Hepatocyte (in vitro differentiated cells): ENCODE results near the gene STRA8. TPM values are rescaled to one million over a fixed set of nuclear protein-coding genes. Genes with fewer than 3 reads are reported as not detected.

Experiments
- DNase-seq: peaks from one replicate; pipeline ENCODE4 v3.0.0-alpha.2; 2016; ENCODE audit warnings: low spot score
- H2AFZ ChIP-seq: fragments of 200-600 bp; sonication (generic); 2 replicates; pipeline ENCODE4 v1.6.0; 2016; ENCODE audit warnings: antibody characterized with exemption, mild to moderate bottlenecking
- H3K27ac ChIP-seq: fragments of 200-600 bp; sonication (generic); 2 replicates; pipeline ENCODE4 v1.5.1; 2016; ENCODE audit warnings: mild to moderate bottlenecking
- H3K27me3 ChIP-seq: fragments of 200-600 bp; sonication (generic); 2 replicates; pipeline ENCODE4 v1.6.1; 2016
- H3K36me3 ChIP-seq: fragments of 200-600 bp; sonication (generic); replicated peaks from 2 replicates; pipeline ENCODE4 v1.5.1; 2016; ENCODE audit warnings: low read depth; ENCODE audit not compliant: insufficient read depth
- H3K4me1 ChIP-seq: fragments of 200-600 bp; sonication (generic); 2 replicates; pipeline ENCODE4 v1.5.1; 2016; ENCODE audit warnings: mild to moderate bottlenecking, moderate library complexity; ENCODE audit not compliant: insufficient read depth
- H3K4me2 ChIP-seq: fragments of 200-600 bp; sonication (generic); 2 replicates; pipeline ENCODE4 v1.6.0; 2016
- H3K4me3 ChIP-seq: fragments of 200-600 bp; sonication (generic); 2 replicates; pipeline ENCODE4 v1.5.1; 2016; ENCODE audit warnings: mild to moderate bottlenecking
- H3K79me2 ChIP-seq: fragments of 200-600 bp; sonication (generic); 2 replicates; pipeline ENCODE4 v1.6.0; 2017; ENCODE audit warnings: mild to moderate bottlenecking
- H3K9me2 ChIP-seq: fragments of 200-600 bp; sonication (generic); replicated peaks from 2 replicates; pipeline ENCODE4 v1.6.0; 2017; ENCODE audit warnings: mild to moderate bottlenecking; ENCODE audit not compliant: insufficient read depth
- H3K9me3 ChIP-seq: fragments of 200-600 bp; sonication (generic); 2 replicates; pipeline ENCODE4 v1.5.1; 2016; ENCODE audit warnings: low read depth, mild to moderate bottlenecking
- H4K20me1 ChIP-seq: fragments of 200-600 bp; sonication (generic); 2 replicates; pipeline ENCODE4 v1.6.0; 2016; ENCODE audit warnings: mild to moderate bottlenecking; ENCODE audit not compliant: insufficient read depth, poor library complexity, severe bottlenecking
- CTCF ChIP-seq: fragments of 200-600 bp; sonication (generic); IDR thresholded peaks from 2 replicates; pipeline ENCODE4 v1.5.1; 2016; ENCODE audit warnings: antibody characterized with exemption, mild to moderate bottlenecking; ENCODE audit not compliant: poor library complexity
- EZH2 ChIP-seq: fragments of 200-600 bp; sonication (generic); IDR thresholded peaks from 2 replicates; pipeline ENCODE4 v1.6.1; 2016; ENCODE audit warnings: antibody characterized with exemption, mild to moderate bottlenecking, borderline replicate concordance
- EZH2phosphoT487 ChIP-seq: fragments of 200-600 bp; sonication (generic); IDR thresholded peaks from one replicate; pipeline ENCODE4 v1.6.1; 2018; ENCODE audit warnings: antibody characterized with exemption, mild to moderate bottlenecking, low read depth, moderate library complexity; ENCODE audit not compliant: unreplicated experiment, severe bottlenecking
- WGBS: methylation state at CpG from one replicate; pipeline ENCODE4 v1.1.6; 2016; ENCODE audit warnings: low lambda C conversion rate; ENCODE audit errors: missing lambda C conversion rate; 5-methylcytosine and 5-hydroxymethylcytosine counted together
- polyA plus RNA-seq: library from polyadenylated mRNA; unstranded; fragments of >200 nt; fragmentation: Nextera tagmentation; extraction: Ambion mirVana; gene quantifications from 2 replicates; pipeline ENCODE4 v1.2.1, GENCODE V29; 2016
- total RNA-seq: library from RNA; depleted of rRNA; stranded (reverse); fragments of >200 nt; gene quantifications from 2 replicates; pipeline ENCODE4 v1.2.3, GENCODE V29; 2014

The STRA8 gene
- total and polyA plus RNA-seq, 2 experiments from 2014 or later: not detected

DNA sequence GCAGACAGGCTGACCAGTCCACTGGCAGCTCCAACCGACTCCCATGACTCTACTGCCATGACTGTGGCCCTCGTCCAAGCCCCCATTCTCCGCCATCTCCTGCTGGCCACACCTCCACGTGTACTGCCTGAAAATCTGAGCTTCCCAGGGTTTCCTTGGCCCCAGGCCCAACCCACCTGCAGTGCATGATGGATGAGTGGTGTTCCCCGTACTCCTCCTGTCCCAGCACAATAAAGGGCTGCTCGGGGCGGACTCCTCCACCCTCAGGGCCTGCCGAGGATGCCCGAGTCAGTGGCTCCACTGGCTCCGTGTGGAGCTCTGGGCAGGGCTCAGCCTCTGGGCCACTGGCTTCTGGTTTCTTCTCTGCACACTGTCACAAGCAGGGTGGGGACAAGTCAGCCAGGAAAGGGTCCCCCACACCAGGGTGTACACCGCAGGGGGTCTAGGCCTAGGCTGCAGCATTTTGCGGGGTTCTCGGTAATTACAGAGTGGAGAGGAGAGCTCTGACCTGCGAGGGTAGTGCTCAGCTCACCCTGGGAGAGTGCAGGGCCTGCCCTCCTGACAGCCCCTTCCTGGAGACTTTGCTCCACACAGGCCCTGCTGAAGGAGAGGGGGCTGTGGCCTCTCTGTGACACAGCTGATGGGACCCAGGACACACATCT lies 37.5 kb upstream of the STRA8 start:
- Histone ChIP-seq H4K20me1 (no peaks in the 10 kb centered on the region), H3K27me3 (no peaks in the 10 kb centered on the region), H2AFZ (no peak overlapping the region), H3K9me2 (no peaks in the 10 kb centered on the region), H3K4me1 (no peaks in the 10 kb centered on the region), H3K36me3 (no peaks in the 10 kb centered on the region), H3K4me2 (no peak overlapping the region), H3K27ac (no peak overlapping the region), H3K4me3 (no peak overlapping the region), H3K79me2 (no peaks in the 10 kb centered on the region), H3K9me3 (no peaks in the 10 kb centered on the region)
- 95% methylated on average over 14 of the region's 14 CpGs for WGBS
- DNase-seq: no peak
- TF ChIP-seq EZH2phosphoT487 (no peak), CTCF (no peak), EZH2 (no peak)

DNA sequence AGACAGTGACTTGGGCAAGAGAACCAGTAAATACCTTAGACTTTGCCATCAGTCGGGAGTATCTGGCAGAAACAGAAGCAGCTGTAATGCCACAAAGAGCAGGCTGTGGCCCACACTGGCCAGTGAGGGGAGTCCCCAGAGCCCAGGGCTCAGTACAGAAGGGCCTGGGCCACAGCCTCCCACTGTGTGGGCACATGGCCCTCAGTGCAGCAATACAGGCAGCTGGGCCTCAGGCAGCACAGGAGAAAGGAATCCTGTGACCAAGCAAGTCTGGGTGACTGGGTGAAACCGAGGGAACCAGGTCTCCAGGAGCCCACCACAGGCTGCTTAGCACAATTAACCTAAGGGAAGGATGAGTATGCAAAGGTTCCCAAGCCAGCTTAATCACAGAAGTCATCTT lies 36.3 kb upstream of the STRA8 start:
- no peaks in the 10 kb centered on the region for H3K9me2 ChIP-seq
- H2AFZ ChIP-seq: no peak overlapping the region
- no peak for DNase-seq
- 94% methylated on average over 2 of the region's 2 CpGs for WGBS
- H3K4me2 ChIP-seq: no peak overlapping the region
- H3K27me3 ChIP-seq: no peaks in the 10 kb centered on the region
- H3K4me3 ChIP-seq: no peak overlapping the region
- no peak overlapping the region for H3K27ac ChIP-seq
- H3K4me1 ChIP-seq: no peaks in the 10 kb centered on the region
- H4K20me1 ChIP-seq: no peaks in the 10 kb centered on the region
- no peaks in the 10 kb centered on the region for H3K36me3 ChIP-seq
- TF ChIP-seq EZH2phosphoT487: no peak
- no peak for TF ChIP-seq EZH2
- no peak for TF ChIP-seq CTCF
- H3K9me3 ChIP-seq: no peaks in the 10 kb centered on the region
- no peaks in the 10 kb centered on the region for H3K79me2 ChIP-seq

DNA sequence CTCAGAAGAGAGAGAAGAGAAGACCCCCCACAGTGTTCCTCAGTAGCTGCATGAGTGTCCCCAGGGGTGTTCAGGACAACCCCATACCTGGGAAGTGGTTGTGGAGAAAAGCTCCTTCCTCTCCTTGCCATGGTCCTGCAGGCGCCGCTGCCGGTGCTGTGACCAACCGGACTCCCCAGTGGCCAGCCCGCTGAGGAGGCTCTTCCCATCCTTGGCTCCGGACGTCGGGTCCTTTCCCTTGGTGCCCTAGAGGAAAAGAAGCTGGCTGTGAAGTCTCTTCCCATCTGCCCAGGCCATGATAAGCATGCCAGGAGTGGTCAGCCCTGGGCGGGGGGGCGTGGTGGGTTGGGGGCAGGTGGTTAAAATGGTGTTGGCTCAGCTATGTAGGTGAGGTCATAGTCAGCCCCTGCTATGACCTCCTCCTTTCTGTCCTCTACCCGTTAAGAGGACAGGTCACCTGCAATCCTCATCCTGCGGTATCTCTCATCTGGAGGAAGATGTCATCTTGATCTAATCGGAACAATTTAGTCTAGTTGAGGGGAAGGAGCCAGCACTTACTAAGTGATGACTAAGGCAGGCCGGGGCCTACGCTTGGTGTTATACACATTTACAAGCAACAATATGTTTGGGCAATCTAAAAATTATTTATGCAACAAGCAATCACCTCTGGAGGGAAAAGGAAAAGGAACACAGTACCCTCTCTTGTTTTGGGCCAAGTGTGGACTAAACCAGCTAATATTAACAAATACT lies 35.6 kb upstream of the STRA8 start:
- DNase-seq: no peak
- no peak for TF ChIP-seq EZH2
- no peak for TF ChIP-seq EZH2phosphoT487
- no peak for TF ChIP-seq CTCF
- H4K20me1 ChIP-seq: no peaks in the 10 kb centered on the region
- no peaks in the 10 kb centered on the region for H3K79me2 ChIP-seq
- no peak overlapping the region for H2AFZ ChIP-seq
- no peaks in the 10 kb centered on the region for H3K9me2 ChIP-seq
- H3K4me3 ChIP-seq: no peak overlapping the region
- H3K4me2 ChIP-seq: no peak overlapping the region
- H3K4me1 ChIP-seq: no peaks in the 10 kb centered on the region
- no peaks in the 10 kb centered on the region for H3K27me3 ChIP-seq
- H3K27ac ChIP-seq: no peak overlapping the region
- H3K9me3 ChIP-seq: no peaks in the 10 kb centered on the region
- WGBS: 87% methylated on average over 15 of the region's 15 CpGs
- no peaks in the 10 kb centered on the region for H3K36me3 ChIP-seq
